ENCODE data around the gene SFRP4.
"Not testable (repeated sequence)": the region's sequence is repeated elsewhere in the genome, so short reads cannot be mapped to it uniquely, and the experiment has no call there.

Gene SFRP4

GRCh38 chr7:37916673-37917660 is at the start of gene SFRP4:
Gene SFRP4, minus strand, starts transcription at chr7:37916817. Its CDS starts 280 bp downstream, at chr7:37916537.
- DNase-seq (ENCODE audit: low read depth in 1 of 2, low spot score in 1 of 2) = no peak

GRCh38 chr7:37964196-37964595 is 47.6 kb upstream of the SFRP4 start:
- no peak for DNase-seq (ENCODE audit: low read depth in 1 of 2, low spot score in 1 of 2)

GRCh38 chr7:37961251-37961650 is 44.6 kb upstream of the SFRP4 start:
- no peak for DNase-seq (ENCODE audit: low read depth in 1 of 2, low spot score in 1 of 2)

- DNase-seq (ENCODE audit: low read depth in 1 of 2, low spot score in 1 of 2) = no peak
These were observed 43.9 kb upstream of the SFRP4 start for GRCh38 chr7:37960483-37960882.

GRCh38 chr7:37957221-37957970 is 40.8 kb upstream of the SFRP4 start:
- DNase-seq (ENCODE audit: low read depth in 1 of 2, low spot score in 1 of 2) = no peak

- DNase-seq (ENCODE audit: low read depth in 1 of 2, low spot score in 1 of 2) = no peak
These were observed 40.2 kb upstream of the SFRP4 start for GRCh38 chr7:37956791-37957190.

- DNase-seq (ENCODE audit: low read depth in 1 of 2, low spot score in 1 of 2) = not testable (repeated sequence)
These were observed 37.6 kb upstream of the SFRP4 start for GRCh38 chr7:37954217-37954616.

- no peak for DNase-seq (ENCODE audit: low read depth in 1 of 2, low spot score in 1 of 2)
These were observed 35.6 kb upstream of the SFRP4 start for GRCh38 chr7:37952240-37952639.

- no peak for DNase-seq (ENCODE audit: low read depth in 1 of 2, low spot score in 1 of 2)
These were observed 31.3 kb upstream of the SFRP4 start for GRCh38 chr7:37947941-37948210.

GRCh38 chr7:37947138-37947940 is 30.7 kb upstream of the SFRP4 start:
- DNase-seq (ENCODE audit: low read depth in 1 of 2, low spot score in 1 of 2) = no peak

GRCh38 chr7:37945336-37945735 is 28.7 kb upstream of the SFRP4 start:
- no peak for DNase-seq (ENCODE audit: low read depth in 1 of 2, low spot score in 1 of 2)

GRCh38 chr7:37944737-37945054 is 28.1 kb upstream of the SFRP4 start:
- DNase-seq (ENCODE audit: low read depth in 1 of 2, low spot score in 1 of 2) = no peak

- no peak for DNase-seq (ENCODE audit: low read depth in 1 of 2, low spot score in 1 of 2)
These were observed 27.5 kb upstream of the SFRP4 start for GRCh38 chr7:37943905-37944736.

- no peak for DNase-seq (ENCODE audit: low read depth in 1 of 2, low spot score in 1 of 2)
These were observed 26.5 kb upstream of the SFRP4 start for GRCh38 chr7:37942934-37943610.

GRCh38 chr7:37933018-37933566 is 16.5 kb upstream of the SFRP4 start:
- no peak for DNase-seq (ENCODE audit: low read depth in 1 of 2, low spot score in 1 of 2)

- DNase-seq (ENCODE audit: low read depth in 1 of 2, low spot score in 1 of 2) = no peak
These were observed 15.9 kb upstream of the SFRP4 start for GRCh38 chr7:37932543-37932942.

GRCh38 chr7:37930226-37930948 is 13.8 kb upstream of the SFRP4 start:
- DNase-seq (ENCODE audit: low read depth in 1 of 2, low spot score in 1 of 2) = no peak

- no peak for DNase-seq (ENCODE audit: low read depth in 1 of 2, low spot score in 1 of 2)
These were observed 12.3 kb upstream of the SFRP4 start for GRCh38 chr7:37928878-37929277.

GRCh38 chr7:37927773-37928444 is 11.3 kb upstream of the SFRP4 start:
- DNase-seq (ENCODE audit: low read depth in 1 of 2, low spot score in 1 of 2) = no peak
